Measurements from ENCODE around the gene ARHGEF10L. TPM values are rescaled to one million over a fixed set of nuclear protein-coding genes. Genes with fewer than 3 reads are reported as not detected.

Gene ARHGEF10L
- total RNA-seq, 1 donor from 2014 or later, result 34.3 TPM

DNA sequence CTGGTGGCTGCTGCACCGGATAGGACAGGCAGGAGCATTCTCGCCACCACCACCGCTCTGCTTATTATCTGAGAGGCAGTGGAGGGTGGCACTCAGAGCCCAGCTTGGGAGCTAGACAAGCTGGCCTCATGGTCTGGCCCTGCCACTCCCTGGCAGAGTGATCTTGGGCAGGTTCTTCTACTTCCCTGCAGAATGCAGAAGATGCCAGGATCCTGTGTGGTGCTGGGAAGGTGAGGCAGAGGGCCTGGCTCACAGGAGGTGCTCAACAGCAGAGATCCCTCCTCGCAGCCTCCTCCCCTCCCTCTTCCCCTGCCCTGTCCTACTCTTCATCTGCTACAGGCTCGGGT is 60.4 kb downstream of the ARHGEF10L start:
- ATAC-seq (no peak), DNase-seq (ENCODE audit: low spot score) (no peak)
- intact Hi-C loops (cut with DNase I), result no loop called here

DNA sequence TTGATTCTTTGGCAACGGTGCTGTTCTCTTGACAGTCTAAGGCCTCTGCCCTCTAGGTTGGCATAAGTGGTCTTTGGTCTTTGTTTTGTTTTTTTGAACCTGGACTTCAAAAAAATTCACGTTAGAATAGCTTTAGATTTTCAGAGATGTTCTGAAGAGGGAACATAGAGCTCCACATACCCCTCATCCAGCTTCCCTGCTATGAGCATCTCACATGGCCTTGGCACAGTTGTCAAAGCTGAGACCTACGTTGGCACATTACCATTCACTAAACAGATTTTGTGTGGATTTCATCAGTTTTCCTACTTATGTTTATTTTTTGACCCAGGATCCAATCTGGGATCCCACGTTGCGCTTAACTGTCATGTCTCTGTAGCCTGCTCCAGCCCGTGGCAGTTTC is 60.8 kb downstream of the ARHGEF10L start:
- no peak for DNase-seq (ENCODE audit: low spot score)
- intact Hi-C loops (cut with DNase I), result no loop called here
- ATAC-seq, result no peak

DNA sequence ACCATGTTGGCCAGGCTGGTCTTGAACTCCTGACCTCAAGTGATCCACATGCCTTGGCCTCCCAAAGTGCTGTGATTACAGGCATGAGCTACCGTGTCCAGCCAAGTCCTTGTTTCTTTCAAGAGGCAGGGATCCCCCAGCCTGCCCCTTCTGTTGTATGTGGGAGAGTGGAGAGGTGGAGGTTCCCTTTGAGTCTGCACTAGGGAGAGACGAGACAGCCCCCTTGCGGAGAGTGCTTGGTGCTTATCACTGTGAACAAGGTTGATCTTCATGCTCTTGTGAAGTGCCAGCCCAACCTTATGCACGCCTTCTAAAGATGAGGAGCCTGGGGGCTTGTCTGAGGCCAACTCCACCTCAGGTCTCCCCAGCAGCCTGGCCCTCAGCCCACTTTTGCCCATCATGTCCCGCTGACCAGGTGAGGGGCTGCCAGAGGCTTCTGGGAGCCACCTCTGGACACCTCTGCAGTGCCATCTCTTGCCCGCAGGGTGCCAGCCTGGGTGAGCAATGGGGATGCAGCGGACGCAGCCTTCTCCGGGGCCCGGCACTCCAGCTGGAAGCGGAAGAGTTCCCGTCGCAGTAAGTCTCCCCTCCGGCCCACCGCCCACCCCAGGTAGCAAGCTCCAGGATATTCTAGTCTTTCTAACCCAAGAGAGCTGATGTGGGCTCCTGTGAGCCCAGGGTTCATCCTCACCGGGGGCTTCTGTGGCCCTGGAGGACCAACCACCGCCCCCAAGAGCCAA is 62.3 kb downstream of the ARHGEF10L start:
- intact Hi-C loops (cut with DNase I), result no loop called here
- DNase-seq (ENCODE audit: low spot score) (no peak), ATAC-seq (no peak)

GRCh38 chr1:17603091-17603841 is 63.8 kb downstream of the ARHGEF10L start:
- intact Hi-C loops (cut with DNase I), result no loop called here
- DNase-seq (ENCODE audit: low spot score), result no peak
- no peak for ATAC-seq

DNA sequence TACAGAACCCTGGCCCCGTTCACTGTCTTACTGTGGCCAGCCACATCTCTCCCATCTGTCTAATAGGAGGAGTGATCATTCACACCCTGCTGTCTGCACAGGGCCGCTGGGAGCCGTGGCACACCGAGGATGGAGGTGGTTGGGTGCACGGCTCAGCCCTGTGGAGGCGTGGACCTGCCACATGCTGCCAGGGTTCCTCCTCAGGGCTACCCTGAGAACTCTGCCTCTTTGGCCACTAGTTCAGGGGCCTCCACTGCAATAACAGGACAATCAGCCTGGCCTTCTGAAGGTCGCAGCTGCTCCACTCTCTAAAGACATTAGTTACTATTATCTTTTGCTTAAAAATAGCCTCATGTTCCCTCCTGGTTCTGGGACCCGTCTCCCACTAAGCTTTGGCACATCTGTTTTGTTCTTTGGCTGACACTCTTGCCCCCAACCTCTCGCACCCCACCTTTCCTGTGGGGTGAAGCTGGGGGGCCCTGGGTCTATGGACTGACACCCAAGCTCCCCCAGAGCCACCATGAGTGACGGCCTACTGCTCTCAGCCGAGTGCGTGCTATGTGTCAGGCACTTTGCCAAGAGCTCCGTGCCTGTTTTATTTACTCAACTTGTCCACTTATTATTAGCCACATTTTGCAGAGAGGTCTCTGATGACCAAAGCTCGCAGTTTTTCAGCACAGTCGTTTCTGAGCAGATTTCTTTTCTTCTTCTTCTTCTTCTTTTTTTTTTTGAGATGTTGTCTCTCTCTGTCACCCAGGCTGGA is 66.3 kb downstream of the ARHGEF10L start:
- DNase-seq (ENCODE audit: low spot score) (peak; percentile 75), ATAC-seq (peak; percentile 67)
- intact Hi-C loops (cut with DNase I), result loop anchor here (5.0 kb wide), 1 partner anchor 103 kb away; no protein-coding TSS in a partner anchor

GRCh38 chr1:17606826-17607440 is 67.4 kb downstream of the ARHGEF10L start:
- DNase-seq (ENCODE audit: low spot score), result peak; percentile 88
- ATAC-seq, result peak; percentile 75
- intact Hi-C loops (cut with DNase I), result loop anchor here (5.0 kb wide), 1 partner anchor 105 kb away; no protein-coding TSS in a partner anchor

GRCh38 chr1:17607644-17608581 is 68.4 kb downstream of the ARHGEF10L start:
- ATAC-seq (no peak), DNase-seq (ENCODE audit: low spot score) (no peak)
- intact Hi-C loops (cut with DNase I), result loop anchor here (5.0 kb wide), 1 partner anchor 106 kb away; no protein-coding TSS in a partner anchor

DNA sequence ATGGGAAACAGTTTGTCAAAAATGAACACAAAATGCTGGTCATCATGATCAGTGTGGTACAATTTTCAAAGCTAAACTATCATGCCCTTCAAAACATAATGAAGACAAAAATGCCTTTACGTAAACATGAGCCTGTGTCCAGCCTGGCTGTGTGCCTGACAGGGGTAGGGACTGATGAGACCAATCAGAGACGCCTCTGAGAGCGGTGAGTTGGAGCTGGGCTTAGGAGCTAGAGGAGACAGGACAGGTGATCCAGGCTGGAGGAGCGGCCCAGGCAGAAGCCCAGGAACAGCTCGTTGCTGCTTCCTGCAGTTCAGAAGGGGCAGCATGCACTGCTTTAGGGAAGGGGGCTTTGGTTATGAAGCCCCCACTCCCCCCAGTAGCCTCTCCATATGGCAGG is 70.0 kb downstream of the ARHGEF10L start:
- DNase-seq (ENCODE audit: low spot score) (no peak), ATAC-seq (no peak)
- intact Hi-C loops (cut with DNase I), result loop anchor here (5.0 kb wide), 1 partner anchor 107 kb away; no protein-coding TSS in a partner anchor

DNA sequence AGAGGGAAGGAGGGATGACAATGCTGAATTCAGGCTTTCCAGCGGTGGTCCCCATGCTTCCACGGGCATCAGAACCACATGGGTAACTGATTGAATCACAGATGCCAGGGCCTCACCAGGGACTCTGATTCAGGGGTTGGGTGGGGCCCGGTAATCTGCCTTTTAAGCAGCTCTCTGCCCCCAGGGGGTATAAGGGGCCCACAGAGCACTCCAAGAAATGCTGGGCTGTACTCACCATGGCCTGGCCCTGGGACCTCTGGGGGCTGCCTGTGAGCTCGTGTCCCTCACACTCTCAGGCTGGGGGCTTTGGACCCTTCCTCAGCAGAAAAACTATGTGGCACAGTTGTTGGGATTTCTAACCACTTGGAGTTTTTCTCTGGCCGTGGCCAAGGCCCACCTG is 70.6 kb downstream of the ARHGEF10L start:
- ATAC-seq (no peak), DNase-seq (ENCODE audit: low spot score) (no peak)
- intact Hi-C loops (cut with DNase I), result no loop called here

DNA sequence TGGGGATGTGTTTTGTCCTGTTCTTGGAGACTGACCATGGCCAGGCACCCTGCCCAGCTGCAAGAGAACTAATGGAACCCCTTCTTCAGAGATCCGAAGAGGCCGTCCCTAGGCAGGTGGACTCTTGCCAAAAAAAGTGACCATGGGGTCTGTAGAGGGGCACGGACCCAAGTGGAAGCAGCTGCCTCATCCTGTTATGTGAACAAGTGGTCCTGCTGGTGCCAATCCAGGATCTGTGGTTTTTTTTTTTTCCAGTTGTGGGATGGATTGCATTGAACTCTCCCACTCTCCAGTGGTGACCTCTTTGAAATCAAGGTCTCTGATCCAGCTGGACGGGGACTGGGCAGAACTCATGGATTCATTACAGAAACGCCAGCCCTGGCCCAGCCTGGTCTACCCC is 71.2 kb downstream of the ARHGEF10L start:
- no peak for DNase-seq (ENCODE audit: low spot score)
- intact Hi-C loops (cut with DNase I), result no loop called here
- ATAC-seq, result no peak

DNA sequence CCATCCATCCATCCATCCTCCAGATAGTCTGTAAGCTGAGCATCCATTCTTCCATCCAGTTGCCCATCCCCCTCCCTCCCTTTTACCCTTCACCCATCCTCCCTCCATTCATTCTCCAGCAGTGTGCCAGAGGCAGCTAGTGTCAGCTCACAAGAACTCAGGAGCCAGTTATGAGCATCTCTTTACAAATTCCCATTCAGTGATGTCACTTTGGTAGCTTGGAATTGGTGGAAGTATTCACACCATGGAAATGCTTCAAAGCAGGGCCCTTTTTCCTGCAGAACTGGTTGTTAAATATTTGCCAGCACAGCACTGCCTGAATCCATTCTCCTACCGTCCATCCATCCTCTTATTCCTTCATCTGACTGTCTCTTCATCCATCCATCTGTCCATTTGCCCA is 72.5 kb downstream of the ARHGEF10L start:
- intact Hi-C loops (cut with DNase I), result no loop called here
- no peak for ATAC-seq
- DNase-seq (ENCODE audit: low spot score), result no peak

DNA sequence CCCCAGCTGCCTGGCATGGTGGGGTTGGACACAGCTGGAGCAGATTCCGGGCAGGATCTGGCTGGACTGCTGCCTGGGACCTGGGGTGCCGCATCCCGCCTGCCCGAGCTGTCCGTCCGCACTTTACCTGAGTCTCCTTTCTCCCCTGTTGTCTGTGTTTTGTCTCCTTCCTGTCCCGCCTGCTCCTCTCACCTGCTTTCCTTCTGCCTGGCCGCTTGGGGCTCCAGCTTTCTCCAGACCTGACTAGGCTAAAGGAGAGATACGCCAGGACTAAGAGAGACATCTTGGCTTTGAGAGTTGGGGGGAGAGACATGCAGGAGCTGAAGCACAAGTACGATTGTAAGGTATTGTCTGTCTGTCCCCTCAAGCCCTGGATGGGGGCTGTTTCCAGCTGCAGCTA is 73.3 kb downstream of the ARHGEF10L start:
- no peak for DNase-seq (ENCODE audit: low spot score)
- intact Hi-C loops (cut with DNase I), result no loop called here
- no peak for ATAC-seq

DNA sequence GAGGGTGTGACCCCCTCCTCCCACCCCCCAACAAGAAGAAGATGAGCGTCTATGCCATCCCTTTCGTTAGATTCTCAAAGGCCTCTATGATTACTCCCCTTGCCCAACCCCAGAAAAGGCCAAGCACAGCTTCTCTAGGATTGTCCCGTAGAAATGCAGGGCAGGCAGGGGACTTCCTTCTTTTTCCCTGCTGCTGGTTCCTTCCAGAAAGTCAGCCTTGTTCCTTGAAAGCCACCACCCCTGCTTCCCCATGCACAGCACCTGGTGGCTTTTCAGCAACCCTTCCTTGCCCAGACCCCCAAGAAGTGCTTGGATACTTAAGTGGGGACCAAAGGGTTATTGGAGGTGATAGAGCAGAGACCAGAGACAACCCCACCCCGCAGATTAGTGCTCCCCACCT is 75.1 kb downstream of the ARHGEF10L start:
- DNase-seq (ENCODE audit: low spot score) (no peak), ATAC-seq (no peak)
- intact Hi-C loops (cut with DNase I), result no loop called here

DNA sequence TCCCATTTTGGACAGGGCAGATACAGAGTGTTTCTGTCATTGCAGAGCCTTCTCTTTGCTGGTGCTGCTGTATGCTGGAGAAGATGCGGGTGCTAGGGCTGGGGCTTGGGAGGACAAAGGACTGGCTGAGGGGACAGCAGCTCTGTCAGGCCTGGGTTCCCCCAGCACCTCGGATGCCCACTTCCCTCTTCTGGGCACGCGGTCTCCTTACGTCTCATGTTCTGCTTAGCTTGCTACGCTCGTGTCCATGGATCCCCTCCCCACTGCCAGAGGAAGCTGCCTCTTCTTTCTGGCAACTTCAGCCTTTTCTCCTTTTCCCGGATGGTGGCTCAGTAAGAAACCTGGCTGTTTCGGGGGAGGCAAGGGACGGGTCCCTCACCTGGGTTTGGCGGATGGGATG is 75.7 kb downstream of the ARHGEF10L start:
- DNase-seq (ENCODE audit: low spot score) (no peak), ATAC-seq (peak; percentile 53)
- intact Hi-C loops (cut with DNase I), result no loop called here

DNA sequence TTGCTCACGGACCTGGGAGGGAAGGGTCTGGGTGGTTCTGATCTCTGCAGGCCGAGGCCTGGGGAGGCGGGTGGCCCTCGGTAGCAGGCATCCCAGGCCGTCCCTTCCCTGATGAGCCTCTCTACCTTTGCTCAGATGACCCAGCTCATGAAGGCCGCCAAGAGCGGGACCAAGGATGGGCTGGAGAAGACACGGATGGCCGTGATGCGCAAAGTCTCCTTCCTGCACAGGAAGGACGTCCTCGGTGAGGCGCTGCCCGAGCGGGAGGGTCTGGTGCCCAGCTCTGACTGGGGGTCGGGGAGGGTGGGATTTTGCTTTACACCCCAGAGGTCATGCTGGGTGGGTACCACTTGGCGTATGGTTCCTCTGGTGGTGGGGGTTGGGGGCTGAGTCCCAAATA is 76.5 kb downstream of the ARHGEF10L start:
- intact Hi-C loops (cut with DNase I), result no loop called here
- no peak for DNase-seq (ENCODE audit: low spot score)

DNA sequence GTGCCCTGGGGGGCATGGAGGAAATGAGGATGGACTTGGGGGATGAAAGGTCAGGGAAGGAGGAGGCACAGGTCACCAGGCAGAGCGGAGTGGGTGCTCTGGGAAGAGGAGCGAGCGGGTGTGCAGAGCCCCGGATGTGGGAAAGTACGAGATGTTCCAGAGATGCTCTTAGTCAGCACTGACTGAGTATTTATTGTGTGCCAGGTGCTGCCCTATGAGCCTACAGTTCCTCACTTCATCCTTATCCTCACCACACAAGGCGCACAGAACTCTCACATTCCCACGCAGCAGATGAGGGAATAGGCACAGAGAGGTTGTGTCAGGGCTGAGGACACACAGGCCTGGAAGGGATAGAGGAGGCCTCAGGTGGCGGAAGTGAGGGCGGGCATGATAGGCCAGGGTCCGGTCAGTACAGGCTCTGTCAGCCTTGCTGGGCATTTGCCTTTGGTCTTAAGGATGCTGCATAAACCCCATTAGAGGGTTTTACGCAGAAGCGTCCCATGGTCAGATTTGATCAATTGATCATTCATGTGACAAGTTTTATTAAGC is 77.3 kb downstream of the ARHGEF10L start:
- ATAC-seq (no peak), DNase-seq (ENCODE audit: low spot score) (no peak)
- intact Hi-C loops (cut with DNase I), result no loop called here

More for the DNA sequence above, 76.5 kb downstream of the ARHGEF10L start:
- ATAC-seq, result no peak

- DNase-seq (ENCODE audit: low spot score) (no peak), ATAC-seq (peak; percentile 75)
- intact Hi-C loops (cut with DNase I), result no loop called here
Observed at GRCh38 chr1:17617787-17618557, 78.5 kb downstream of the ARHGEF10L start.

Measured in sciatic nerve (tissue), 2 donors.